B cell (primary cell): ENCODE results near the gene SHROOM2. TPM values are rescaled to one million over a fixed set of nuclear protein-coding genes. Genes with fewer than 3 reads are reported as not detected.

ENCODE experiments used
- ATAC-seq: fragments of 200-7000 bp; cut with Tn5 transposase; one replicate; pipeline ENCODE4 v1.10.0; 2021; ENCODE audit warnings: low read depth, mild to moderate bottlenecking, moderate number of reproducible peaks, moderate library complexity
- CTCF ChIA-PET: fragments of 350-600 bp; sonication (Branson Sonifier 250); formaldehyde crosslinking; loops from one replicate; lab custom pipeline; 2021; ENCODE audit warnings: antibody characterized with exemption, inconsistent platforms; lab: Charles Lee
- POLR2A ChIA-PET: fragments of 350-600 bp; sonication (Branson Sonifier 250); formaldehyde crosslinking; loops from one replicate; lab custom pipeline; 2021; ENCODE audit warnings: antibody characterized with exemption; lab: Charles Lee
- DNase-seq: peaks from one replicate; pipeline ENCODE4 v3.0.0; 2013
- H2AFZ ChIP-seq: 2 replicates; pipeline ENCODE4 v1.6.1; 2012; ENCODE audit warnings: mild to moderate bottlenecking, low read depth, low read length; ENCODE audit not compliant: insufficient read depth, poor library complexity, severe bottlenecking
- H3K27ac ChIP-seq, 2 donors: 1 replicate in 1 of 2; 2 replicates in 1 of 2; pipeline ENCODE4 v1.5.1; 2012 to 2013; ENCODE audit warnings: low read length in 2 of 2, mild to moderate bottlenecking in 2 of 2, moderate library complexity in 1 of 2
- H3K27me3 ChIP-seq, 4 experiments: fragments of 200-600 bp in 1 of 4; sonication (generic) in 1 of 4; replicated peaks in 1 of 4; 1 replicate in 2 of 4; 2 replicates in 2 of 4; pipeline versions ENCODE4 v1.6.1 to v1.7.0; 2013 to 2016; ENCODE audit warnings: low read length in 3 of 4, mild to moderate bottlenecking in 2 of 4, mixed read lengths in 1 of 4, moderate library complexity in 1 of 4; ENCODE audit not compliant: insufficient read depth in 4 of 4, control insufficient read depth in 3 of 4; ENCODE audit errors: control extremely low read depth in 1 of 4
- H3K36me3 ChIP-seq, 2 experiments: replicated peaks in 1 of 2; 1 replicate in 1 of 2; 2 replicates in 1 of 2; pipeline versions ENCODE4 v1.6.1 to v1.7.1; 2013; ENCODE audit warnings: low read length in 1 of 2; ENCODE audit not compliant: insufficient read depth in 2 of 2, control insufficient read depth in 1 of 2; ENCODE audit errors: control extremely low read depth in 1 of 2, extremely low read depth in 1 of 2
- H3K4me1 ChIP-seq, 2 donors: fragments of 200-600 bp in 1 of 2; sonication (generic) in 1 of 2; 1 replicate in 1 of 2; 2 replicates in 1 of 2; pipeline versions ENCODE4 v1.5.1 to v1.6.1; 2013 to 2017; ENCODE audit warnings: low read length in 2 of 2; ENCODE audit not compliant: control insufficient read depth in 2 of 2, insufficient read depth in 2 of 2
- H3K4me2 ChIP-seq: replicated peaks from 2 replicates; pipeline ENCODE3; 2012; ENCODE audit warnings: mild to moderate bottlenecking, low read depth, low read length; ENCODE audit not compliant: poor library complexity, severe bottlenecking
- H3K4me3 ChIP-seq, 5 experiments: fragments of 200-600 bp in 1 of 5; sonication (generic) in 1 of 5; 1 replicate in 3 of 5; 2 replicates in 2 of 5; pipeline versions ENCODE4 v1.5.1 to v1.7.0; 2011 to 2016; ENCODE audit warnings: low read length in 4 of 5, mild to moderate bottlenecking in 4 of 5, low read depth in 2 of 5, control low read depth in 1 of 5, moderate library complexity in 1 of 5; ENCODE audit not compliant: insufficient read depth in 1 of 5; ENCODE audit errors: control extremely low read depth in 1 of 5, extremely low read depth in 1 of 5
- H3K79me2 ChIP-seq: fragments of 200-600 bp; sonication (generic); one replicate; pipeline ENCODE4 v1.6.0; 2016; ENCODE audit warnings: low read length; ENCODE audit not compliant: control insufficient read depth, insufficient read depth
- H3K9ac ChIP-seq: fragments of 200-600 bp; sonication (generic); 2 replicates; pipeline ENCODE4 v1.6.1; 2017; ENCODE audit warnings: mild to moderate bottlenecking, low read length, moderate library complexity
- H3K9me3 ChIP-seq, 3 donors: one replicate each; pipeline versions ENCODE4 v1.6.1 to v1.7.1; 2013; ENCODE audit warnings: low read length in 2 of 3; ENCODE audit not compliant: control insufficient read depth in 2 of 3, insufficient read depth in 1 of 3; ENCODE audit errors: control extremely low read depth in 1 of 3
- H4K20me1 ChIP-seq: 2 replicates; pipeline ENCODE4 v1.6.0; 2012; ENCODE audit warnings: mild to moderate bottlenecking, low read length; ENCODE audit not compliant: insufficient read depth, control insufficient read depth, poor library complexity, severe bottlenecking
- H3K27ac Mint-ChIP-seq: one replicate; pipeline ENCODE4 v1.8.0; 2021; ENCODE audit warnings: mixed read lengths
- H3K27me3 Mint-ChIP-seq: one replicate; pipeline ENCODE4 v1.8.0; 2021; ENCODE audit warnings: mixed read lengths
- H3K4me1 Mint-ChIP-seq: one replicate; pipeline ENCODE4 v1.8.0; 2021; ENCODE audit warnings: mixed read lengths
- H3K4me3 Mint-ChIP-seq: one replicate; pipeline ENCODE4 v1.8.0; 2021; ENCODE audit warnings: mixed read lengths
- H3K9me3 Mint-ChIP-seq: one replicate; pipeline ENCODE4 v1.8.0; 2022; ENCODE audit warnings: mixed read lengths; ENCODE audit not compliant: insufficient read depth
- EZH2 ChIP-seq: IDR thresholded peaks from 2 replicates; pipeline ENCODE4 v1.6.1; 2012; ENCODE audit warnings: borderline replicate concordance, low read depth, mild to moderate bottlenecking, moderate library complexity, low read length; ENCODE audit not compliant: insufficient read depth, poor library complexity, severe bottlenecking
- WGBS: methylation state at CpG from one replicate; pipeline ENCODE4 v1.1.5; 2013; ENCODE audit warnings: missing lambda C conversion rate; ENCODE audit not compliant: insufficient coverage; 5-methylcytosine and 5-hydroxymethylcytosine counted together
- intact Hi-C: fragments of 100-400 bp; cut with micrococcal nuclease; formaldehyde crosslinking; loops from one replicate; pipeline ENCODE4 v1.10.0; 2022
- polyA plus RNA-seq: library from polyadenylated mRNA; depleted of rRNA; stranded (reverse); fragments of >200 nt; gene quantifications from 2 replicates; pipeline ENCODE4 v1.2.3, GENCODE V29; 2012
- total RNA-seq, 2 donors: library from RNA; stranded (reverse); fragments of 120-200 nt in 1 of 2; gene quantifications; 1 replicate in 1 of 2; 2 replicates in 1 of 2; pipeline versions ENCODE4 v1.2.3 to v1.2.4, GENCODE V29; 2013 to 2022
- TF ChIP-seq, protein P1 (sequence below): fragments of 200-600 bp; IDR thresholded peaks from one replicate; pipeline ENCODE4 v1.8.0; 2022; ENCODE audit warnings: antibody characterized with exemption, mild to moderate bottlenecking

Gene SHROOM2
- total and polyA plus RNA-seq, 2 donors (not counting 1 experiment from before 2014, with no cell fraction given), result not detected

DNA sequence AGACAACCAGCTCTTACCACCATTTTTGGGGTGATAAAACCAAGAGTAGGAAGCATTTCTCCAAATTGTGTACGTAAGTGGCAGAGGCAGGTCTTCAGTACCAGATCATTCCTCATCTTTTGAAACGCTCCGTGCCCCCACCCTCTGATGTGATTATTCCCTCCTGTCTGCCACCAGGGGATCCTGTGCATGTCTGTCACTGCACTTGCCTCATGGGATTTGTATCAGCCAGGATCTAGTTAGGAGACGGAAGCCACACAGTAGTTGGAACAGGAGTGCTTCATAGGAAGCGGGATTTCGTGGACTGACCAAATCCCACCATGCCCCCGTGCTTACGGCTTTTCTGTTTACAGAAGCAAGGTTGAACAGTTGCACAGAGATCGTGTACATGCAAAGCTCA is 75.5 kb downstream of the SHROOM2 start:
- TF ChIP-seq, protein P1, sequence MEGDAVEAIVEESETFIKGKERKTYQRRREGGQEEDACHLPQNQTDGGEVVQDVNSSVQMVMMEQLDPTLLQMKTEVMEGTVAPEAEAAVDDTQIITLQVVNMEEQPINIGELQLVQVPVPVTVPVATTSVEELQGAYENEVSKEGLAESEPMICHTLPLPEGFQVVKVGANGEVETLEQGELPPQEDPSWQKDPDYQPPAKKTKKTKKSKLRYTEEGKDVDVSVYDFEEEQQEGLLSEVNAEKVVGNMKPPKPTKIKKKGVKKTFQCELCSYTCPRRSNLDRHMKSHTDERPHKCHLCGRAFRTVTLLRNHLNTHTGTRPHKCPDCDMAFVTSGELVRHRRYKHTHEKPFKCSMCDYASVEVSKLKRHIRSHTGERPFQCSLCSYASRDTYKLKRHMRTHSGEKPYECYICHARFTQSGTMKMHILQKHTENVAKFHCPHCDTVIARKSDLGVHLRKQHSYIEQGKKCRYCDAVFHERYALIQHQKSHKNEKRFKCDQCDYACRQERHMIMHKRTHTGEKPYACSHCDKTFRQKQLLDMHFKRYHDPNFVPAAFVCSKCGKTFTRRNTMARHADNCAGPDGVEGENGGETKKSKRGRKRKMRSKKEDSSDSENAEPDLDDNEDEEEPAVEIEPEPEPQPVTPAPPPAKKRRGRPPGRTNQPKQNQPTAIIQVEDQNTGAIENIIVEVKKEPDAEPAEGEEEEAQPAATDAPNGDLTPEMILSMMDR, result no peak
- TF ChIP-seq EZH2, result no peak
- H3K9ac ChIP-seq, result no peak overlapping the region
- no peak overlapping the region for H3K27ac Mint-ChIP-seq
- H3K27me3 Mint-ChIP-seq, result peaks cover 24% of the 10 kb centered on the region
- no peak overlapping the region for H3K4me3 ChIP-seq
- H3K27ac ChIP-seq, result no peak overlapping the region
- WGBS, result 100% methylated on average over 1 of the region's 9 CpGs
- no peak for ATAC-seq
- H4K20me1 ChIP-seq, result no peaks in the 10 kb centered on the region
- ChIA-PET CTCF (no interaction called here), POLR2A (no interaction called here)
- peaks cover 0 to 6% (median 0%) of the 10 kb centered on the region in 4 experiments for H3K27me3 ChIP-seq
- no peak overlapping the region for H2AFZ ChIP-seq
- no peaks in the 10 kb centered on the region for H3K79me2 ChIP-seq
- H3K36me3 ChIP-seq, result no peaks in the 10 kb centered on the region
- DNase-seq, result no peak
- H3K4me1 ChIP-seq, result peaks cover 0 to 1% of the 10 kb centered on the region in 2 donors
- no peaks in the 10 kb centered on the region for H3K4me1 Mint-ChIP-seq
- H3K4me2 ChIP-seq, result no peak overlapping the region
- no peak overlapping the region for H3K4me3 Mint-ChIP-seq
- no peaks in the 10 kb centered on the region for H3K9me3 Mint-ChIP-seq
- no peaks in the 10 kb centered on the region for H3K9me3 ChIP-seq
- intact Hi-C loops, result no loop called here

DNA sequence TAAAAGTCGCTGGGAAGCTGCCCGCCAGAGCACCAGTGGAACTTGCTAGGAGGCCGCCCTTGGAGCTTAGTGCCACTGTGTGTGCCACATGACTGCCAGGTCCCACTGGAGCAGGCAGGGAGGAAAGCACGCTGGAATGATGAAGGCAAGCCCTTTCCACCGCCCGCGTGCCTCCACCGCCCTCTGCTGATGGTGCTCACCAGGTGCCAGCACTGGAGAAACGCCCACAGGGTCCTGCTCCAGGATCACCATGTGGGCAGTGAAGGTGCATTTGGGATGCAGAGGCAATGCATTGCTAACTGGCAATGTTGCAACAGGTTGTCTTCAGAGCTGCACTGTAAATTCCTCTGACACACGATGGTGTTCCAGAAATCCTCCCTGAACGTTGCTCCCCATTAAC is 76.3 kb downstream of the SHROOM2 start:
- Histone ChIP-seq H4K20me1 (no peaks in the 10 kb centered on the region), H3K4me1 (peaks cover 0 to 3% of the 10 kb centered on the region in 2 donors), H3K79me2 (no peaks in the 10 kb centered on the region), H3K27me3 (peaks cover 0 to 8% (median 0%) of the 10 kb centered on the region in 4 experiments), H3K9ac (no peak overlapping the region), H3K4me2 (no peak overlapping the region), H3K9me3 (no peaks in the 10 kb centered on the region), H3K27ac (no peak overlapping the region), H3K36me3 (no peaks in the 10 kb centered on the region), H2AFZ (no peak overlapping the region), H3K4me3 (no peak overlapping the region)
- H3K9me3 Mint-ChIP-seq, result no peaks in the 10 kb centered on the region
- ATAC-seq (no peak), DNase-seq (no peak)
- POLR2A ChIA-PET, result no interaction called here
- H3K27ac Mint-ChIP-seq, result no peak overlapping the region
- intact Hi-C loops, result no loop called here
- H3K4me1 Mint-ChIP-seq, result peaks cover 6% of the 10 kb centered on the region
- no peak overlapping the region for H3K4me3 Mint-ChIP-seq
- TF ChIP-seq, protein P1, result no peak
- no peak for TF ChIP-seq EZH2
- WGBS, result 89% methylated on average over 4 of the region's 11 CpGs
- CTCF ChIA-PET, result no interaction called here
- peaks cover 28% of the 10 kb centered on the region for H3K27me3 Mint-ChIP-seq
